Hepatocyte (in vitro differentiated cells): ENCODE results near the gene CYTH4. TPM values are rescaled to one million over a fixed set of nuclear protein-coding genes. Genes with fewer than 3 reads are reported as not detected.
A peak's percentile ranks its signal among the peaks of the same experiment; 100 is the strongest.

Source experiments
- DNase-seq: peaks from one replicate; pipeline ENCODE4 v3.0.0-alpha.2; 2016; ENCODE audit warnings: low spot score
- H2AFZ ChIP-seq: fragments of 200-600 bp; sonication (generic); 2 replicates; pipeline ENCODE4 v1.6.0; 2016; ENCODE audit warnings: antibody characterized with exemption, mild to moderate bottlenecking
- H3K27ac ChIP-seq: fragments of 200-600 bp; sonication (generic); 2 replicates; pipeline ENCODE4 v1.5.1; 2016; ENCODE audit warnings: mild to moderate bottlenecking
- H3K27me3 ChIP-seq: fragments of 200-600 bp; sonication (generic); 2 replicates; pipeline ENCODE4 v1.6.1; 2016
- H3K36me3 ChIP-seq: fragments of 200-600 bp; sonication (generic); replicated peaks from 2 replicates; pipeline ENCODE4 v1.5.1; 2016; ENCODE audit warnings: low read depth; ENCODE audit not compliant: insufficient read depth
- H3K4me1 ChIP-seq: fragments of 200-600 bp; sonication (generic); 2 replicates; pipeline ENCODE4 v1.5.1; 2016; ENCODE audit warnings: mild to moderate bottlenecking, moderate library complexity; ENCODE audit not compliant: insufficient read depth
- H3K4me2 ChIP-seq: fragments of 200-600 bp; sonication (generic); 2 replicates; pipeline ENCODE4 v1.6.0; 2016
- H3K4me3 ChIP-seq: fragments of 200-600 bp; sonication (generic); 2 replicates; pipeline ENCODE4 v1.5.1; 2016; ENCODE audit warnings: mild to moderate bottlenecking
- H3K79me2 ChIP-seq: fragments of 200-600 bp; sonication (generic); 2 replicates; pipeline ENCODE4 v1.6.0; 2017; ENCODE audit warnings: mild to moderate bottlenecking
- H3K9me2 ChIP-seq: fragments of 200-600 bp; sonication (generic); replicated peaks from 2 replicates; pipeline ENCODE4 v1.6.0; 2017; ENCODE audit warnings: mild to moderate bottlenecking; ENCODE audit not compliant: insufficient read depth
- H3K9me3 ChIP-seq: fragments of 200-600 bp; sonication (generic); 2 replicates; pipeline ENCODE4 v1.5.1; 2016; ENCODE audit warnings: low read depth, mild to moderate bottlenecking
- H4K20me1 ChIP-seq: fragments of 200-600 bp; sonication (generic); 2 replicates; pipeline ENCODE4 v1.6.0; 2016; ENCODE audit warnings: mild to moderate bottlenecking; ENCODE audit not compliant: insufficient read depth, poor library complexity, severe bottlenecking
- CTCF ChIP-seq: fragments of 200-600 bp; sonication (generic); IDR thresholded peaks from 2 replicates; pipeline ENCODE4 v1.5.1; 2016; ENCODE audit warnings: antibody characterized with exemption, mild to moderate bottlenecking; ENCODE audit not compliant: poor library complexity
- EZH2 ChIP-seq: fragments of 200-600 bp; sonication (generic); IDR thresholded peaks from 2 replicates; pipeline ENCODE4 v1.6.1; 2016; ENCODE audit warnings: antibody characterized with exemption, mild to moderate bottlenecking, borderline replicate concordance
- EZH2phosphoT487 ChIP-seq: fragments of 200-600 bp; sonication (generic); IDR thresholded peaks from one replicate; pipeline ENCODE4 v1.6.1; 2018; ENCODE audit warnings: antibody characterized with exemption, mild to moderate bottlenecking, low read depth, moderate library complexity; ENCODE audit not compliant: unreplicated experiment, severe bottlenecking
- WGBS: methylation state at CpG from one replicate; pipeline ENCODE4 v1.1.6; 2016; ENCODE audit warnings: low lambda C conversion rate; ENCODE audit errors: missing lambda C conversion rate; 5-methylcytosine and 5-hydroxymethylcytosine counted together
- polyA plus RNA-seq: library from polyadenylated mRNA; unstranded; fragments of >200 nt; fragmentation: Nextera tagmentation; extraction: Ambion mirVana; gene quantifications from 2 replicates; pipeline ENCODE4 v1.2.1, GENCODE V29; 2016
- total RNA-seq: library from RNA; depleted of rRNA; stranded (reverse); fragments of >200 nt; gene quantifications from 2 replicates; pipeline ENCODE4 v1.2.3, GENCODE V29; 2014

CYTH4 gene
- total and polyA plus RNA-seq, 2 experiments from 2014 or later = 0.57 to 0.94 TPM

DNA sequence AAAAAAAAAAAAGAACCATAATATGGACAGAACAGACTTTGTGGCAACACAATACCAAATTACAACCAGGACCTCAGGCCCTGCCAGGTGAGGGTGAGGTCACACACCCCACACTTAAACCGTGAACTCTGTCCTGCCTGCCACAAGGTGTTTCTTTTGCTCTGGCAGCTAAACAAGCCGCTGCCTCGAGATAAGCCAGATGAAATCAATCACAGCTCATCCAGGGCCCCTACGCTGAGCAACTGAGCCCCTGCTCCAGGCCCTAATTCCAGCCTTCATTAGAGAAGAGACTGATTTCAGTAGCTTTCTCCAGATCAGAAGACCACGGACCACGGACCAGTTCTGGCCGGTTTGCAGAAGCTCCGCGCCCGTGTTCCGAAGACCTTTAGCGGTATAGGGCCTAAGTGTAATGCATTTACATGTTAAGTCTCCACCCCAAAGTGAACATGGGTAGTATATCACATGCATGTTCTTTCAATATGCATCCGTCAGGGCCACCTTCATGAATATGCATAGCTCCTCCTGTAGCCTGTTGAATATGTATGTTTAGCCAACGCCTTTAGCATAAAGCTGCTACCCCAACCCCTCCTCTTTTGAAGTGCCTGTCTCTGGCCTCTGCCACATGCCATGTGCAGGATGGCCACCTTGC, 23.4 kb upstream of the CYTH4 start:
- H3K27me3 ChIP-seq = peaks cover 4% of the 10 kb centered on the region
- no peaks in the 10 kb centered on the region for H4K20me1 ChIP-seq
- no peak overlapping the region for H3K27ac ChIP-seq
- no peak for TF ChIP-seq EZH2phosphoT487
- TF ChIP-seq EZH2 = no peak
- H3K4me2 ChIP-seq = peak overlapping the region; percentile 63
- WGBS = 65% methylated on average over 14 of the region's 14 CpGs
- no peaks in the 10 kb centered on the region for H3K36me3 ChIP-seq
- no peak for DNase-seq
- H3K4me1 ChIP-seq = peaks cover 15% of the 10 kb centered on the region
- H3K79me2 ChIP-seq = no peaks in the 10 kb centered on the region
- peak overlapping the region; percentile 13 for H2AFZ ChIP-seq
- H3K9me3 ChIP-seq = no peaks in the 10 kb centered on the region
- no peaks in the 10 kb centered on the region for H3K9me2 ChIP-seq
- no peak overlapping the region for H3K4me3 ChIP-seq

DNA sequence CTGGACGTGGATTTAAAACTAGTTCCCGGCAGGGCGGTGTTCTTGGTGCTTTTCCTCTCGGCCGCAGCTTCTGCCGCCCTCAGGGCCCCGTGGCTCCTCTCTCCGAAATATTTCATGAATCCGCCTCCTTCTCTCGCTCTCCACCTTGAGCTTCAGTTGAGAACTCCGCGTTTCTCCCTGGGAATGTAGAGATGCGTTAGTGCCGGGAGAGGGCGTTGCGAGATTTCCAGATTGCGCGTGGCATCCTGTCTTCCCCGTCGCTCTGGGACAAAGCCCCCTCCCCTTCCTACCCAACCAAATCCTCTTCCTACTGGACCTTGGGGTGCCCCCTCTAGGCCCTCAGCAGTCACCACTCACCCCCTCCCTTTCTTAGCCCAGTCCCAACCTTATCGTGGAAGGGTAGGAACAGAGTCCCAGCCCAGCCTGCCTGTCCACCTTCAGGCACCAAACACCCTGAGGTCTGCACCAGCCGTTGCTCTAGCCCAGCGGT, 22.7 kb upstream of the CYTH4 start:
- Histone ChIP-seq H3K79me2 (no peaks in the 10 kb centered on the region), H3K9me3 (no peaks in the 10 kb centered on the region), H2AFZ (peak overlapping the region; percentile 13), H3K4me1 (peaks cover 15% of the 10 kb centered on the region), H3K4me3 (no peak overlapping the region), H3K36me3 (no peaks in the 10 kb centered on the region), H3K27me3 (peaks cover 4% of the 10 kb centered on the region), H3K27ac (no peak overlapping the region), H3K4me2 (peak overlapping the region; percentile 63), H4K20me1 (no peaks in the 10 kb centered on the region), H3K9me2 (no peaks in the 10 kb centered on the region)
- peak; percentile 75 for DNase-seq
- TF ChIP-seq EZH2phosphoT487 = no peak
- TF ChIP-seq CTCF = peak; percentile 62
- WGBS = 12% methylated on average over 23 of the region's 23 CpGs

DNA sequence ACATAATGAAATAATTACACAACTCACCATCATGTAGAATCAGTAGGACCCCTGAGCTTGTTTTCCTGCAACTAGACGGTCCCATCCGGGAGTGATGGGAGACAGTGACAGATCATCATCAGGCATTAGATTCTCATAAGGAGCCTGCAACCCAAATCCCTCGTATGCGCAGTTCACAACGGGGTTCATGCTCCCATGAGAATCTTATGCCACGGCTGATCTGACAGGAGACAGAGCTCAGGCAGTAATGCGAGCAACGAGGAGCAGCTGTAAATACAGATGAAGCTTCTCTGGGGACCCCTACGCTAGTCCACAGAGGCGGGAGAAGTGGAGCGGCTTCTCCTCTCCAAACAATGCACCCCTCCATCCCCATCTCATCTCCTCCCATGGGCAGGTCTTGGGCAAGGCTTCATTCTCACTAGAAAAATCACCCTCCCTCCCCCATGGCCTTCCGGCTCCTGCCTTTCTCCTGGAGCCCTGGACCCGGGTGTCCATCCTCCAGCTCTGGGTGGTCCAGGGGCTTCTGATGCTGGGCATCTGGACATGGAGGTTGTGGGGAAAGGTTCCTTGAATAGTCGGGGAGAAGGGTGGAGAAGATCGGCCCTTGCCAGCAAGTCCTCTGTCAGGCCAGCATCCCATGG, 22.0 kb upstream of the CYTH4 start:
- no peaks in the 10 kb centered on the region for H3K9me3 ChIP-seq
- H3K79me2 ChIP-seq = no peaks in the 10 kb centered on the region
- no peaks in the 10 kb centered on the region for H3K36me3 ChIP-seq
- WGBS = 74% methylated on average over 15 of the region's 15 CpGs
- no peak for DNase-seq
- H3K27ac ChIP-seq = no peak overlapping the region
- TF ChIP-seq EZH2 (no peak), CTCF (no peak), EZH2phosphoT487 (no peak)
- H3K4me2 ChIP-seq = no peak overlapping the region
- H3K27me3 ChIP-seq = peaks cover 3% of the 10 kb centered on the region
- no peaks in the 10 kb centered on the region for H3K9me2 ChIP-seq
- H2AFZ ChIP-seq = no peak overlapping the region
- no peaks in the 10 kb centered on the region for H4K20me1 ChIP-seq
- H3K4me1 ChIP-seq = peaks cover 15% of the 10 kb centered on the region
- no peak overlapping the region for H3K4me3 ChIP-seq

DNA sequence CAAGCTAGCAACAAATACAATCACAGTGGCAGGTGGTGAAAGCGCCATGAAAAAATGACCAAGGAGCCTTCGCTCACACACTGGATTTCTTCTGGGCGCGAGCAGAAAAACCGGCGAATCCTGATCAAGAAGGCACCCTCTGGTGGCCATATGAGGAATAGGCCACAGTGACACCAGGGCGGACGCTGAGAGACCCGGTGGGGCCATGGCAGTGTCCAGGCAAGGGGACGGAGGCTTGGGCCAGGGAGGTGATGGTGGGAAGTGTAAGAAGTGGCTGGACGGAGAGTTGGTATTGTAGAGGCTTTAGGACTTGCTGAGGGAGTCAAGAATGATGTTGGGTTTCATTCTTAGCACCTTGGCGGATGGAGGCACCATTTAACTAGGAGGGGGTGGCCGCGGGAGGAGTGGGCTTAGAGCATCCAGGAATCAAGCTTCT, 21.4 kb upstream of the CYTH4 start:
- Histone ChIP-seq H3K4me2 (no peak overlapping the region), H3K4me3 (no peak overlapping the region), H3K9me2 (no peaks in the 10 kb centered on the region), H3K79me2 (no peaks in the 10 kb centered on the region), H3K4me1 (peaks cover 15% of the 10 kb centered on the region), H3K27me3 (no peaks in the 10 kb centered on the region), H3K9me3 (no peaks in the 10 kb centered on the region), H3K27ac (no peak overlapping the region), H2AFZ (no peak overlapping the region), H3K36me3 (no peaks in the 10 kb centered on the region), H4K20me1 (no peaks in the 10 kb centered on the region)
- TF ChIP-seq EZH2 (no peak), CTCF (peak; percentile 75)
- WGBS = 27% methylated on average over 14 of the region's 14 CpGs
- DNase-seq = peak; percentile 79
